PC-9 (cell line): ENCODE measurements around the gene TSPAN31. TPM values are rescaled to one million over a fixed set of nuclear protein-coding genes. Genes with fewer than 3 reads are reported as not detected.

Experiments used
- BruUV-seq: library from RNA; stranded (reverse); fragments of 400-500 nt; replicated peaks from 2 replicates; lab custom pipeline; 2021; lab: Mats Ljungman, UMichigan
- CTCF ChIA-PET: fragments of 300-600 bp; sonication (Branson Sonifier 250); formaldehyde crosslinking; loops from one replicate; lab custom pipeline; 2022; ENCODE audit warnings: antibody characterized with exemption; lab: Charles Lee
- POLR2A ChIA-PET: fragments of 300-600 bp; sonication (Branson Sonifier 250); formaldehyde crosslinking; loops from one replicate; lab custom pipeline; 2022; ENCODE audit warnings: antibody characterized with exemption; ENCODE audit not compliant: unreplicated experiment; lab: Charles Lee
- DNase-seq, 2 experiments: peaks; one replicate each; pipeline versions ENCODE4 v3.0.0 to v3.0.0-alpha.2; 2015 to 2022; ENCODE audit warnings: mixed read lengths in 1 of 2
- H2AFZ ChIP-seq: fragments of 200-600 bp; sonication (generic); 2 replicates; pipeline ENCODE4 v1.8.1; 2017; ENCODE audit warnings: antibody characterized with exemption
- H3F3A ChIP-seq: fragments of 200-600 bp; sonication (generic); 2 replicates; pipeline ENCODE4 v1.8.1; 2017; ENCODE audit warnings: antibody characterized with exemption, mild to moderate bottlenecking, low read depth; ENCODE audit not compliant: insufficient read depth
- H3K27ac ChIP-seq: fragments of 200-600 bp; sonication (generic); 2 replicates; pipeline ENCODE4 v1.6.1; 2016; ENCODE audit warnings: mixed run types
- H3K27me3 ChIP-seq: fragments of 200-600 bp; sonication (generic); 2 replicates; pipeline ENCODE4 v1.6.1; 2016; ENCODE audit warnings: low read depth, mixed run types; ENCODE audit not compliant: insufficient read depth
- H3K36me3 ChIP-seq: fragments of 200-600 bp; sonication (generic); 2 replicates; pipeline ENCODE4 v1.6.1; 2016; ENCODE audit warnings: low read depth, mixed run types
- H3K4me1 ChIP-seq: fragments of 200-600 bp; sonication (generic); replicated peaks from 2 replicates; pipeline ENCODE4 v1.6.1; 2016; ENCODE audit warnings: mixed run types; ENCODE audit not compliant: insufficient read depth
- H3K4me2 ChIP-seq: fragments of 200-600 bp; sonication (generic); 2 replicates; pipeline ENCODE4 v1.6.1; 2017; ENCODE audit warnings: mixed run types
- H3K4me3 ChIP-seq: fragments of 200-600 bp; sonication (generic); 2 replicates; pipeline ENCODE4 v1.6.1; 2016; ENCODE audit warnings: mixed run types
- H3K79me2 ChIP-seq: fragments of 200-600 bp; sonication (generic); 2 replicates; pipeline ENCODE4 v1.6.1; 2017; ENCODE audit warnings: low read depth, mixed run types
- H3K9me2 ChIP-seq: fragments of 200-600 bp; sonication (generic); 2 replicates; pipeline ENCODE4 v1.8.1; 2017; ENCODE audit warnings: mild to moderate bottlenecking; ENCODE audit not compliant: insufficient read depth
- H3K9me3 ChIP-seq: fragments of 200-600 bp; sonication (generic); 2 replicates; pipeline ENCODE4 v1.8.1; 2016; ENCODE audit warnings: low read depth; ENCODE audit not compliant: insufficient read depth
- H4K20me1 ChIP-seq: fragments of 200-600 bp; sonication (generic); 2 replicates; pipeline ENCODE4 v1.8.1; 2017; ENCODE audit not compliant: insufficient read depth
- EZH2 ChIP-seq: fragments of 200-600 bp; sonication (generic); IDR thresholded peaks from 2 replicates; pipeline ENCODE4 v1.8.0; 2017; ENCODE audit warnings: antibody characterized with exemption, low read depth
- intact Hi-C: fragments of 100-400 bp; cut with micrococcal nuclease; formaldehyde crosslinking; loops from one replicate; pipeline ENCODE4 v1.10.0; 2022; ENCODE audit not compliant: unreplicated experiment
- total RNA-seq: library from RNA; stranded (reverse); gene quantifications from 2 replicates; pipeline ENCODE4 v1.2.3, GENCODE V29; 2021
- TF ChIP-seq, protein P1 (sequence below): fragments of 200-600 bp; sonication (generic); conservative IDR thresholded peaks from 2 replicates; pipeline ENCODE4 v1.6.1; 2017; ENCODE audit warnings: mixed run types, antibody characterized with exemption, mild to moderate bottlenecking, moderate library complexity

TSPAN31 gene
- total RNA-seq, 1 experiment from 2014 or later, result 18.2 TPM

DNA sequence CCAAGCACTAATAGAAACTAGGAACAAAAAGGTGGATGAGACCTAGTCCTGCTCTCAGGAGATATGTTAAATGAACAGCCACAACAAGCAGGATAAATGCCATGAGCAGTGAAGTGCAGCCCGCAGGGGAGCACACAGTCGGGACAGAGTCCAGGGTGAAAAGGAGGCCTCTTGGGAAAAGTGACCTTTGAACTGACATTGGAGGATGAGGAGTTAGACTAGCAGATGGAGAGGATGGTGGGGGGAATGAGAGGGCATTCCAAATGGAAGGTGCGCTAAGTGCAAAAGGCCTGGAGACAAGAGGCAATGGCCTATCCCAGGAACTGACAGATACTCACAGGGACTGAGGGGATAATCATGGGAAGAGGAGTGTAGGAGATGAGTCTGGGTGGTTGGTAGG, 46.4 kb upstream of the TSPAN31 start:
- H3K4me3 ChIP-seq, result no peak overlapping the region
- no peaks in the 10 kb centered on the region; the same call in 1 of the 2 replicates for H3F3A ChIP-seq
- no peaks in the 10 kb centered on the region for H3K9me2 ChIP-seq
- no peak for DNase-seq
- H3K4me2 ChIP-seq, result no peak overlapping the region
- CTCF ChIA-PET, result no interaction called here
- no TSS peak for BruUV-seq
- intact Hi-C loops, result no loop called here
- peaks cover 9% of the 10 kb centered on the region; the same call in 1 of the 2 replicates for H3K36me3 ChIP-seq
- H4K20me1 ChIP-seq, result no peaks in the 10 kb centered on the region
- no peak for TF ChIP-seq EZH2
- TF ChIP-seq, protein P1, sequence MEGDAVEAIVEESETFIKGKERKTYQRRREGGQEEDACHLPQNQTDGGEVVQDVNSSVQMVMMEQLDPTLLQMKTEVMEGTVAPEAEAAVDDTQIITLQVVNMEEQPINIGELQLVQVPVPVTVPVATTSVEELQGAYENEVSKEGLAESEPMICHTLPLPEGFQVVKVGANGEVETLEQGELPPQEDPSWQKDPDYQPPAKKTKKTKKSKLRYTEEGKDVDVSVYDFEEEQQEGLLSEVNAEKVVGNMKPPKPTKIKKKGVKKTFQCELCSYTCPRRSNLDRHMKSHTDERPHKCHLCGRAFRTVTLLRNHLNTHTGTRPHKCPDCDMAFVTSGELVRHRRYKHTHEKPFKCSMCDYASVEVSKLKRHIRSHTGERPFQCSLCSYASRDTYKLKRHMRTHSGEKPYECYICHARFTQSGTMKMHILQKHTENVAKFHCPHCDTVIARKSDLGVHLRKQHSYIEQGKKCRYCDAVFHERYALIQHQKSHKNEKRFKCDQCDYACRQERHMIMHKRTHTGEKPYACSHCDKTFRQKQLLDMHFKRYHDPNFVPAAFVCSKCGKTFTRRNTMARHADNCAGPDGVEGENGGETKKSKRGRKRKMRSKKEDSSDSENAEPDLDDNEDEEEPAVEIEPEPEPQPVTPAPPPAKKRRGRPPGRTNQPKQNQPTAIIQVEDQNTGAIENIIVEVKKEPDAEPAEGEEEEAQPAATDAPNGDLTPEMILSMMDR, result no peak
- no peaks in the 10 kb centered on the region for H3K9me3 ChIP-seq
- no peak overlapping the region for H3K27ac ChIP-seq
- H3K79me2 ChIP-seq, result peaks cover 10% of the 10 kb centered on the region
- peaks cover 8% of the 10 kb centered on the region for H3K4me1 ChIP-seq
- POLR2A ChIA-PET, result no interaction called here
- no peaks in the 10 kb centered on the region for H3K27me3 ChIP-seq
- H2AFZ ChIP-seq, result no peak overlapping the region

DNA sequence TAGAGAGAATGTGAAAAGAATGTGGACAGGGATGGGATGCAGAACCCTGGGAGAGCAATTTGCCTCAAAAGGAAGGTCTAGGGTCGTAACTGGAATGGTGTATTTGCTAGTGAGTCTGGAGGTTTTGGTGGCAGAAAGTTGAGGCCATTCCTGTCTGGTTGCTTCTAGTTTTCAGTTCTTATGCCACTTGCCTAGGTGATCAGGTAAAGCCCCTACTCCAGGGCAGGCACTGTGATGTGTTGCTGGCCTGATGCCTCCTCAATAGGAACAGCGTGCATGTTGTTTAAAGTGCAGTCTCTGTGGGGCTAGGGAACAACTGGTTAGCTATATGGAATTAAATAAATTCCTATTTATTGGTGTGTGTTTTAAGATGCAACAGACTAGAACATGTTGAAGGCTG, 44.5 kb upstream of the TSPAN31 start:
- H3K36me3 ChIP-seq, result peaks cover 15% of the 10 kb centered on the region
- TF ChIP-seq, protein P1, result no peak
- TF ChIP-seq EZH2, result no peak
- H3K9me3 ChIP-seq, result peaks cover 4% of the 10 kb centered on the region; the same call in 1 of the 2 replicates
- H3K4me3 ChIP-seq, result no peak overlapping the region
- POLR2A ChIA-PET, result no interaction called here
- no peak overlapping the region for H3K4me2 ChIP-seq
- H2AFZ ChIP-seq, result no peak overlapping the region
- no peaks in the 10 kb centered on the region for H3K4me1 ChIP-seq
- H3K27ac ChIP-seq, result no peak overlapping the region
- intact Hi-C loops, result no loop called here
- H4K20me1 ChIP-seq, result no peaks in the 10 kb centered on the region
- H3F3A ChIP-seq, result no peaks in the 10 kb centered on the region
- DNase-seq, result no peak
- peaks cover 1% of the 10 kb centered on the region for H3K79me2 ChIP-seq
- H3K27me3 ChIP-seq, result no peaks in the 10 kb centered on the region
- CTCF ChIA-PET, result no interaction called here
- BruUV-seq, result no TSS peak
- no peaks in the 10 kb centered on the region for H3K9me2 ChIP-seq

DNA sequence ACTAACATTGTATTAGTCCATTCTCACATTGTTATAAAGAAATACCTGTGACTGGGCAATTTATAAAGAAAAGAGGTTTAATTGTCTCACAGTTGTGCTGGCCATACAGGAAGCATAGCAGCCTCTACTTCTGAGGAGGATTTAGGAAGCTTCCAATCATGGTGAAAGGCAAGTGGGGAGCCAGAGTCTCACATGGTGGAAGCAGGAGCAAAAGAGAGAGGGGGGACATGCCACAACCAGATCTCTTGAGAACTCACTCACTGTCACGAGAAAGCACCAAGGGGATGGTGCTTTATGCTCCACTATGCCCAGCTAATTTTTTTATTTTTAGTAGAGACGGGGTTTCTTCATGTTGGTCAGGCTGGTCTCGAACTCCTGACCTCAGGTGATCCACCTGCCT, 37.6 kb upstream of the TSPAN31 start:
- no peak for TF ChIP-seq EZH2
- TF ChIP-seq, protein P1, result no peak
- H3K9me2 ChIP-seq, result no peaks in the 10 kb centered on the region
- DNase-seq, result no peak
- intact Hi-C loops, result no loop called here
- H4K20me1 ChIP-seq, result no peaks in the 10 kb centered on the region
- H3K27ac ChIP-seq, result no peak overlapping the region
- no TSS peak for BruUV-seq
- no peaks in the 10 kb centered on the region; the same call in 1 of the 2 replicates for H3F3A ChIP-seq
- no peaks in the 10 kb centered on the region for H3K4me1 ChIP-seq
- ChIA-PET POLR2A (no interaction called here), CTCF (no interaction called here)
- no peak overlapping the region for H3K4me2 ChIP-seq
- H3K36me3 ChIP-seq, result peaks cover 11% of the 10 kb centered on the region
- no peak overlapping the region for H3K4me3 ChIP-seq
- H3K9me3 ChIP-seq, result peaks cover 4% of the 10 kb centered on the region; the same call in 1 of the 2 replicates
- no peaks in the 10 kb centered on the region for H3K27me3 ChIP-seq
- H3K79me2 ChIP-seq, result no peaks in the 10 kb centered on the region
- H2AFZ ChIP-seq, result no peak overlapping the region
